A549 (cell line): ENCODE data around the gene KIF26A. TPM values are rescaled to one million over a fixed set of nuclear protein-coding genes. Genes with fewer than 3 reads are reported as not detected.
A peak's percentile ranks its signal among the peaks of the same experiment; 100 is the strongest.

Experiments used
- ATAC-seq, 2 experiments: fragments of 200-7000 bp in 1 of 2; fragments of >200 bp in 1 of 2; cut with Nextera tagmentation in 1 of 2; cut with Tn5 transposase in 1 of 2; 3 replicates each; pipeline versions ENCODE4 v1.8.0 to v1.9.1; 2018 to 2020; ENCODE audit warnings: mild to moderate bottlenecking in 1 of 2, moderate library complexity in 1 of 2
- CTCF ChIA-PET: fragments of 300-600 bp; sonication (Branson Sonifier 250); formaldehyde crosslinking; extraction: SDS; loops from one replicate; lab custom pipeline; 2021; ENCODE audit warnings: antibody characterized with exemption, inconsistent platforms; lab: Yijun Ruan, JAX
- POLR2A ChIA-PET: fragments of 350-600 bp; formaldehyde crosslinking; extraction: SDS; loops from one replicate; lab custom pipeline; 2021; ENCODE audit warnings: antibody characterized with exemption, inconsistent platforms; lab: Yijun Ruan, JAX
- DNase-seq, 2 experiments: peaks; one replicate each; pipeline versions ENCODE4 v3.0.0 to v3.0.0-alpha.2; 2011 to 2016; ENCODE audit warnings: low read depth in 1 of 2, low spot score in 1 of 2
- FAIRE-seq: peaks from 2 replicates; lab custom pipeline; 2011; peaks lifted over from hg19 to GRCh38; lab: Jason Lieb, UNC
- H3K27ac ChIP-seq, 2 experiments: fragments of >200 bp; sonication (Bioruptor Twin); formaldehyde crosslinking; 3 replicates each; pipeline ENCODE4 v1.5.1; 2016 to 2017
- H3K4me1 ChIP-seq: fragments of >200 bp; sonication (Bioruptor Twin); formaldehyde crosslinking; 3 replicates; pipeline ENCODE4 v1.6.1; 2016
- H3K4me2 ChIP-seq: fragments of >200 bp; sonication (Bioruptor Twin); formaldehyde crosslinking; 3 replicates; pipeline ENCODE4 v1.6.1; 2016
- H3K4me3 ChIP-seq: fragments of >200 bp; sonication (Bioruptor Twin); formaldehyde crosslinking; 3 replicates; pipeline ENCODE4 v1.5.1; 2016
- H3K9me3 ChIP-seq: fragments of >200 bp; sonication (Bioruptor Twin); formaldehyde crosslinking; 3 replicates; pipeline ENCODE4 v1.6.1; 2016
- BHLHE40 ChIP-seq: IDR thresholded peaks from 2 replicates; pipeline ENCODE4 v1.6.1; 2012; ENCODE audit warnings: low read depth, low read length, inconsistent platforms
- CBX2 ChIP-seq: fragments of 200-600 bp; sonication (generic); IDR thresholded peaks from 2 replicates; pipeline ENCODE4 v1.6.1; 2016; ENCODE audit warnings: low read depth, mild to moderate bottlenecking, borderline replicate concordance
- CBX8 ChIP-seq: fragments of 200-600 bp; sonication (generic); IDR thresholded peaks from 2 replicates; pipeline ENCODE4 v1.6.1; 2016
- CHD2 ChIP-seq: fragments of 150-350 bp; IDR thresholded peaks from 2 replicates; pipeline ENCODE4 v1.6.1; 2014; ENCODE audit warnings: low read length; ENCODE audit not compliant: partially characterized antibody
- EP300 ChIP-seq, 2 experiments: fragments of >200 bp; sonication (Bioruptor Twin); formaldehyde crosslinking; IDR thresholded peaks; 2 replicates in 1 of 2; 3 replicates in 1 of 2; pipeline ENCODE4 v1.6.1; 2016 to 2017
- ESRRA ChIP-seq: fragments of 150-350 bp; IDR thresholded peaks from 2 replicates; pipeline ENCODE4 v1.6.1; 2014; ENCODE audit warnings: mild to moderate bottlenecking, low read length, borderline replicate concordance
- FOSL2 ChIP-seq, 2 experiments: fragments of 450-650 bp in 1 of 2; fragments of >200 bp in 1 of 2; sonication (Bioruptor Twin) in 1 of 2; formaldehyde crosslinking; IDR thresholded peaks; 2 replicates each; pipeline versions ENCODE4 v1.5.0 to v1.6.1; 2016 to 2020; ENCODE audit warnings: mild to moderate bottlenecking in 1 of 2, moderate library complexity in 1 of 2
- HDAC2 ChIP-seq: fragments of 200-600 bp; sonication (generic); IDR thresholded peaks from 2 replicates; pipeline ENCODE4 v1.6.1; 2016
- HEYL ChIP-seq: fragments of 250-450 bp; sonication (Bioruptor Pico); IDR thresholded peaks from 2 replicates; pipeline ENCODE4 v1.8.0; 2021; ENCODE audit warnings: mild to moderate bottlenecking, moderate library complexity
- HOXA7 ChIP-seq: fragments of 250-450 bp; sonication (Bioruptor Pico); IDR thresholded peaks from 2 replicates; pipeline ENCODE4 v1.5.0; 2020; ENCODE audit warnings: mild to moderate bottlenecking, moderate library complexity
- HOXB5 ChIP-seq: fragments of 250-450 bp; sonication (Bioruptor Pico); IDR thresholded peaks from 2 replicates; pipeline ENCODE4 v1.5.0; 2020; ENCODE audit warnings: mild to moderate bottlenecking, moderate library complexity
- JUN ChIP-seq, 2 experiments: fragments of >200 bp; sonication (Bioruptor Twin); formaldehyde crosslinking; IDR thresholded peaks; 2 replicates in 1 of 2; 3 replicates in 1 of 2; pipeline ENCODE4 v1.6.1; 2016 to 2017
- JUNB ChIP-seq: fragments of >200 bp; sonication (Bioruptor Twin); formaldehyde crosslinking; IDR thresholded peaks from 2 replicates; pipeline ENCODE4 v1.6.1; 2016
- MAZ ChIP-seq: fragments of 150-350 bp; IDR thresholded peaks from 2 replicates; pipeline ENCODE4 v1.6.1; 2014; ENCODE audit warnings: antibody characterized with exemption, low read depth, low read length, borderline replicate concordance
- POLR2A ChIP-seq: IDR thresholded peaks from 2 replicates; pipeline ENCODE4 v1.6.1; 2012; ENCODE audit warnings: mild to moderate bottlenecking, low read length
- RFX5 ChIP-seq: fragments of 450-650 bp; IDR thresholded peaks from 2 replicates; pipeline ENCODE4 v1.7.1; 2014; ENCODE audit warnings: antibody characterized with exemption, mild to moderate bottlenecking, moderate library complexity
- RNF2 ChIP-seq: fragments of 200-600 bp; sonication (generic); IDR thresholded peaks from 2 replicates; pipeline ENCODE4 v1.6.1; 2016; ENCODE audit warnings: low read depth, mild to moderate bottlenecking, antibody characterized with exemption, moderate library complexity, borderline replicate concordance
- SREBF2 ChIP-seq: fragments of 450-650 bp; IDR thresholded peaks from 2 replicates; pipeline ENCODE4 v1.6.1; 2014; ENCODE audit warnings: mild to moderate bottlenecking, moderate library complexity
- TFCP2L1 ChIP-seq: fragments of 250-450 bp; sonication (Bioruptor Pico); IDR thresholded peaks from 2 replicates; pipeline ENCODE4 v1.5.0; 2021; ENCODE audit warnings: mild to moderate bottlenecking
- ZNF302 ChIP-seq: fragments of 250-450 bp; sonication (Bioruptor Pico); IDR thresholded peaks from 2 replicates; pipeline ENCODE4 v1.9.0; 2021; ENCODE audit warnings: inconsistent platforms, mild to moderate bottlenecking, moderate library complexity
- WGBS: methylation state at CpG from one replicate; pipeline ENCODE4 v1.1.6; 2017; ENCODE audit errors: missing lambda C conversion rate; 5-methylcytosine and 5-hydroxymethylcytosine counted together
- polyA plus RNA-seq, 4 experiments: library from polyadenylated mRNA; depleted of rRNA in 3 of 4; stranded (reverse); fragments of >200 nt; fragmentation: RNase III in 1 of 4; extraction: RNeasy Plus Mini Kit Qiagen cat#74134 plus additional on column Dnase treatment in 1 of 4; gene quantifications; 2 replicates in 3 of 4; 3 replicates in 1 of 4; pipeline ENCODE4 v1.2.3, GENCODE V29; 2011 to 2017
- TF ChIP-seq, protein P1 (sequence below): fragments of 150-350 bp; IDR thresholded peaks from 2 replicates; pipeline ENCODE4 v1.6.1; 2014; ENCODE audit warnings: low read depth, mild to moderate bottlenecking, low read length
- TF ChIP-seq, protein P2 (sequence below): IDR thresholded peaks from 2 replicates; pipeline ENCODE4 v1.6.1; 2012
- TF ChIP-seq, protein P3 (sequence below): IDR thresholded peaks from 2 replicates; pipeline ENCODE4 v1.6.1; 2012
- TF ChIP-seq, protein P4 (sequence below): fragments of 200-600 bp; sonication (generic); IDR thresholded peaks from 2 replicates; pipeline ENCODE4 v1.6.1; 2016; ENCODE audit warnings: antibody characterized with exemption, mild to moderate bottlenecking, moderate library complexity
- TF ChIP-seq, protein P5 (sequence below): fragments of >200 bp; sonication (Bioruptor Twin); formaldehyde crosslinking; IDR thresholded peaks from 3 replicates; pipeline ENCODE4 v1.5.1; 2016

KIF26A gene
- polyA plus RNA-seq, 2 of the 4 experiments (the other 2 are of a cell fraction) = 0.28 to 2.3 TPM

DNA sequence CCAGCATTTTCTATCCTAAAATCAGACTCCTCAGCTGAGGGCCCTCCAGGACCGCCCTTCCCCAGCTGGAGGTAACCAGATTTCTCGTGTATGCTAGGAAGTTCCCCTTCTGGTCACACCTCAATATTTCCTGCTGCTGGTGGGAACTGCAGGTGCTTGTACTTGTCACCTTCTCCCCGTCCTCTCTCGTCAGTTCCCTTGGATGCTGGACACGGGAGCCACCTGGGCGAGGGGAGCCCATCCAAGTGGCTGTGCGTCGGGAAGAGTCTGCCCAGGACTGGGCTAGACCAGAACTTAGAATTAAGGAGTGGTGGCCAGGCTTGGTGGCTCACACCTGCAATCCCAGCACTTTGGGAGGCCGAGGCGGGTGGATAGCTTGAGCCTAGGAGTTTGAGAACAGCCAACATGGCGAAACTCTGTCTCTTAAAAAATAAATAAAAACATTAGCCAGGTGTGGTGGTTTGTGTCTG is 23.2 kb upstream of the KIF26A start:
- no peak overlapping the region for H3K4me2 ChIP-seq
- FAIRE-seq = no peak
- no peaks in the 10 kb centered on the region for H3K9me3 ChIP-seq
- no peak overlapping the region for H3K27ac ChIP-seq
- no peak overlapping the region for H3K4me3 ChIP-seq
- WGBS = 36% methylated on average over 11 of the region's 11 CpGs
- ChIA-PET POLR2A (no interaction called here), CTCF (interaction anchor here (0.9 to 4.6 kb wide), 6 partner anchors 15 to 449 kb away, joined by 3 to 19 read pairs (median 4); no protein-coding TSS in a partner anchor)
- no peak for DNase-seq
- ATAC-seq = no peak
- peaks cover 5% of the 10 kb centered on the region; the same call in 2 of the 3 replicates for H3K4me1 ChIP-seq
- TF ChIP-seq, protein P1, sequence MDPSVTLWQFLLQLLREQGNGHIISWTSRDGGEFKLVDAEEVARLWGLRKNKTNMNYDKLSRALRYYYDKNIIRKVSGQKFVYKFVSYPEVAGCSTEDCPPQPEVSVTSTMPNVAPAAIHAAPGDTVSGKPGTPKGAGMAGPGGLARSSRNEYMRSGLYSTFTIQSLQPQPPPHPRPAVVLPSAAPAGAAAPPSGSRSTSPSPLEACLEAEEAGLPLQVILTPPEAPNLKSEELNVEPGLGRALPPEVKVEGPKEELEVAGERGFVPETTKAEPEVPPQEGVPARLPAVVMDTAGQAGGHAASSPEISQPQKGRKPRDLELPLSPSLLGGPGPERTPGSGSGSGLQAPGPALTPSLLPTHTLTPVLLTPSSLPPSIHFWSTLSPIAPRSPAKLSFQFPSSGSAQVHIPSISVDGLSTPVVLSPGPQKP = no peak
- TF ChIP-seq JUNB = no peak
- no peak for TF ChIP-seq EP300 (IDR thresholded peaks at IDR 0.05)
- TF ChIP-seq BHLHE40 = no peak
- TF ChIP-seq POLR2A = no peak
- no peak for TF ChIP-seq CBX2
- TF ChIP-seq HEYL = no peak
- TF ChIP-seq ESRRA = no peak
- no peak for TF ChIP-seq SREBF2
- TF ChIP-seq TFCP2L1 = no peak
- TF ChIP-seq ZNF302 (CRISPR knock-in tag) = no peak
- TF ChIP-seq, protein P2, sequence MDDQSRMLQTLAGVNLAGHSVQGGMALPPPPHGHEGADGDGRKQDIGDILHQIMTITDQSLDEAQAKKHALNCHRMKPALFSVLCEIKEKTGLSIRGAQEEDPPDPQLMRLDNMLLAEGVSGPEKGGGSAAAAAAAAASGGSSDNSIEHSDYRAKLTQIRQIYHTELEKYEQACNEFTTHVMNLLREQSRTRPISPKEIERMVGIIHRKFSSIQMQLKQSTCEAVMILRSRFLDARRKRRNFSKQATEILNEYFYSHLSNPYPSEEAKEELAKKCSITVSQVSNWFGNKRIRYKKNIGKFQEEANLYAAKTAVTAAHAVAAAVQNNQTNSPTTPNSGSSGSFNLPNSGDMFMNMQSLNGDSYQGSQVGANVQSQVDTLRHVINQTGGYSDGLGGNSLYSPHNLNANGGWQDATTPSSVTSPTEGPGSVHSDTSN = no peak
- no peak for TF ChIP-seq MAZ
- TF ChIP-seq, protein P3, sequence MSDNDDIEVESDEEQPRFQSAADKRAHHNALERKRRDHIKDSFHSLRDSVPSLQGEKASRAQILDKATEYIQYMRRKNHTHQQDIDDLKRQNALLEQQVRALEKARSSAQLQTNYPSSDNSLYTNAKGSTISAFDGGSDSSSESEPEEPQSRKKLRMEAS = no peak
- TF ChIP-seq, protein P4, sequence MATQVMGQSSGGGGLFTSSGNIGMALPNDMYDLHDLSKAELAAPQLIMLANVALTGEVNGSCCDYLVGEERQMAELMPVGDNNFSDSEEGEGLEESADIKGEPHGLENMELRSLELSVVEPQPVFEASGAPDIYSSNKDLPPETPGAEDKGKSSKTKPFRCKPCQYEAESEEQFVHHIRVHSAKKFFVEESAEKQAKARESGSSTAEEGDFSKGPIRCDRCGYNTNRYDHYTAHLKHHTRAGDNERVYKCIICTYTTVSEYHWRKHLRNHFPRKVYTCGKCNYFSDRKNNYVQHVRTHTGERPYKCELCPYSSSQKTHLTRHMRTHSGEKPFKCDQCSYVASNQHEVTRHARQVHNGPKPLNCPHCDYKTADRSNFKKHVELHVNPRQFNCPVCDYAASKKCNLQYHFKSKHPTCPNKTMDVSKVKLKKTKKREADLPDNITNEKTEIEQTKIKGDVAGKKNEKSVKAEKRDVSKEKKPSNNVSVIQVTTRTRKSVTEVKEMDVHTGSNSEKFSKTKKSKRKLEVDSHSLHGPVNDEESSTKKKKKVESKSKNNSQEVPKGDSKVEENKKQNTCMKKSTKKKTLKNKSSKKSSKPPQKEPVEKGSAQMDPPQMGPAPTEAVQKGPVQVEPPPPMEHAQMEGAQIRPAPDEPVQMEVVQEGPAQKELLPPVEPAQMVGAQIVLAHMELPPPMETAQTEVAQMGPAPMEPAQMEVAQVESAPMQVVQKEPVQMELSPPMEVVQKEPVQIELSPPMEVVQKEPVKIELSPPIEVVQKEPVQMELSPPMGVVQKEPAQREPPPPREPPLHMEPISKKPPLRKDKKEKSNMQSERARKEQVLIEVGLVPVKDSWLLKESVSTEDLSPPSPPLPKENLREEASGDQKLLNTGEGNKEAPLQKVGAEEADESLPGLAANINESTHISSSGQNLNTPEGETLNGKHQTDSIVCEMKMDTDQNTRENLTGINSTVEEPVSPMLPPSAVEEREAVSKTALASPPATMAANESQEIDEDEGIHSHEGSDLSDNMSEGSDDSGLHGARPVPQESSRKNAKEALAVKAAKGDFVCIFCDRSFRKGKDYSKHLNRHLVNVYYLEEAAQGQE = no peak
- TF ChIP-seq, protein P5, sequence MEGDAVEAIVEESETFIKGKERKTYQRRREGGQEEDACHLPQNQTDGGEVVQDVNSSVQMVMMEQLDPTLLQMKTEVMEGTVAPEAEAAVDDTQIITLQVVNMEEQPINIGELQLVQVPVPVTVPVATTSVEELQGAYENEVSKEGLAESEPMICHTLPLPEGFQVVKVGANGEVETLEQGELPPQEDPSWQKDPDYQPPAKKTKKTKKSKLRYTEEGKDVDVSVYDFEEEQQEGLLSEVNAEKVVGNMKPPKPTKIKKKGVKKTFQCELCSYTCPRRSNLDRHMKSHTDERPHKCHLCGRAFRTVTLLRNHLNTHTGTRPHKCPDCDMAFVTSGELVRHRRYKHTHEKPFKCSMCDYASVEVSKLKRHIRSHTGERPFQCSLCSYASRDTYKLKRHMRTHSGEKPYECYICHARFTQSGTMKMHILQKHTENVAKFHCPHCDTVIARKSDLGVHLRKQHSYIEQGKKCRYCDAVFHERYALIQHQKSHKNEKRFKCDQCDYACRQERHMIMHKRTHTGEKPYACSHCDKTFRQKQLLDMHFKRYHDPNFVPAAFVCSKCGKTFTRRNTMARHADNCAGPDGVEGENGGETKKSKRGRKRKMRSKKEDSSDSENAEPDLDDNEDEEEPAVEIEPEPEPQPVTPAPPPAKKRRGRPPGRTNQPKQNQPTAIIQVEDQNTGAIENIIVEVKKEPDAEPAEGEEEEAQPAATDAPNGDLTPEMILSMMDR = no peak

DNA sequence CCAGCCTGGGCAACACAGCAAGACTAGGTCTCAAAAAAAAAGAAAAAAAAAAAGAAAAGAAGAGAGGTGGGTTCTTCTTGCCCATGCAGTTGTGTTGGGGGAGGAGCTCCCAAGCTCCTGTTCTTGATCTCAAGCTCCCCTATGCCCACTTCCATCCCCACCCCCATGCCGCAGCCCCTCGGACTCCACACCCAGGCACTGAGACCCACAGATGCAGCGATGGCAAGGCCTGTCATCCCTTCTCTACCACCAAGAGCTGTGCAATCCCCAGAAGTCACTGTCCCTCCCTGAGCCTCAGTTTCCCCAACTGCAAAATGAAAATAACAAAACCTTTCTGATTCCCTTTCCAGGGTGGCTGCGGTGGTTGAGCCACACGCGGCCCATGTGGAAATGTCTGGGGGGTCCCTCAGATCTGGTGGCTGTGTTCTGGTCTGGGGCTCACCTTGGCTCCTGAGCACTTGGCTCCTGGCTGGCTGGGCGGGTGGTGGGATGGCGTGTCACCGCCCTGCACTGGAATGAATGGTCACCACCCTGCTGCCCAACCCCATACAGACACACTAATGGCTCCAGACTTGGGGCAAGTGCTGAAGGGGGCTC is 22.6 kb upstream of the KIF26A start:
- H3K4me1 ChIP-seq = peaks cover 5% of the 10 kb centered on the region; the same call in 2 of the 3 replicates
- H3K4me3 ChIP-seq = peak overlapping the region; percentile 54; the same call in 2 of the 3 replicates
- POLR2A ChIA-PET = no interaction called here
- no peak for DNase-seq
- H3K9me3 ChIP-seq = no peaks in the 10 kb centered on the region
- ATAC-seq = no peak
- no peak overlapping the region for H3K27ac ChIP-seq
- WGBS = 29% methylated on average over 6 of the region's 9 CpGs
- peak overlapping the region; percentile 96; the same call in 2 of the 3 replicates for H3K4me2 ChIP-seq
- no peak for FAIRE-seq
- CTCF ChIA-PET = interaction anchor here (0.9 to 4.6 kb wide), 5 partner anchors 15 to 448 kb away, joined by 3 to 19 read pairs (median 3); no protein-coding TSS in a partner anchor
- no peak for TF ChIP-seq JUN (IDR thresholded peaks at IDR 0.05)
- no peak for TF ChIP-seq ZNF302 (CRISPR knock-in tag)
- no peak for TF ChIP-seq CHD2
- TF ChIP-seq FOSL2 (IDR thresholded peaks at IDR 0.05) = no peak
- TF ChIP-seq FOSL2 (CRISPR knock-in tag; IDR thresholded peaks at IDR 0.05) = no peak
- TF ChIP-seq, protein P2 = no peak
- TF ChIP-seq POLR2A = no peak
- TF ChIP-seq BHLHE40 = no peak
- TF ChIP-seq RNF2 = no peak
- no peak for TF ChIP-seq CBX8
- no peak for TF ChIP-seq RFX5
- no peak for TF ChIP-seq HDAC2
- no peak for TF ChIP-seq HOXB5 (CRISPR knock-in tag)
- no peak for TF ChIP-seq HOXA7 (CRISPR knock-in tag)
- TF ChIP-seq, protein P3 = no peak
